GM19372 (cell line): Measurements from ENCODE around the gene STX8.
"Not testable (repeated sequence)": the region's sequence is repeated elsewhere in the genome, so short reads cannot be mapped to it uniquely, and the experiment has no call there.

ENCODE experiments used
- ATAC-seq: cut with Tn5 transposase; IDR thresholded peaks from one replicate; pipeline ENCODE4 v1.9.1; 2021; ENCODE audit warnings: mild to moderate bottlenecking, low read depth, moderate library complexity; ENCODE audit not compliant: unreplicated experiment

STX8 gene

GRCh38 chr17:9274973-9275372 is 300.6 kb downstream of the STX8 start:
- no peak for ATAC-seq

GRCh38 chr17:9273428-9274391 is 301.9 kb downstream of the STX8 start:
- no peak for ATAC-seq

GRCh38 chr17:9272501-9273200 is 303.0 kb downstream of the STX8 start:
- ATAC-seq = no peak

GRCh38 chr17:9271989-9272388 is 303.6 kb downstream of the STX8 start:
- ATAC-seq = no peak

GRCh38 chr17:9270921-9271320 is 304.7 kb downstream of the STX8 start:
- no peak for ATAC-seq

GRCh38 chr17:9269350-9270035 is 306.1 kb downstream of the STX8 start:
- no peak for ATAC-seq

- ATAC-seq = no peak
These were observed 307.1 kb downstream of the STX8 start for GRCh38 chr17:9268546-9268945.

- no peak for ATAC-seq
These were observed 308.9 kb downstream of the STX8 start for GRCh38 chr17:9266697-9267117.

- no peak for ATAC-seq
These were observed 309.5 kb downstream of the STX8 start for GRCh38 chr17:9266031-9266680.

- ATAC-seq = no peak
These were observed 314.3 kb downstream of the STX8 start for GRCh38 chr17:9261081-9262012.

GRCh38 chr17:9259419-9259818 is 316.2 kb downstream of the STX8 start:
- ATAC-seq = no peak

GRCh38 chr17:9258115-9259015 is 317.3 kb downstream of the STX8 start:
- ATAC-seq = no peak

- not testable (repeated sequence) for ATAC-seq
These were observed 318.0 kb downstream of the STX8 start for GRCh38 chr17:9257630-9257965.

GRCh38 chr17:9256751-9257629 is 318.6 kb downstream of the STX8 start:
- no peak for ATAC-seq

- ATAC-seq = no peak
These were observed 319.3 kb downstream of the STX8 start for GRCh38 chr17:9256361-9256750.

- ATAC-seq = no peak
These were observed 319.8 kb downstream of the STX8 start for GRCh38 chr17:9255833-9256232.

- ATAC-seq = no peak
These were observed 320.8 kb downstream of the STX8 start for GRCh38 chr17:9254841-9255240.

GRCh38 chr17:9253308-9253707 is 322.3 kb downstream of the STX8 start:
- no peak for ATAC-seq
